HepG2 (cell line): ENCODE results near the gene AHCYL1. TPM values are rescaled to one million over a fixed set of nuclear protein-coding genes. Genes with fewer than 3 reads are reported as not detected.

ENCODE experiments used
- EHMT2 ChIP-seq: fragments of 200-600 bp; sonication (generic); IDR thresholded peaks from 2 replicates; pipeline ENCODE4 v1.7.0; 2017; ENCODE audit warnings: antibody characterized with exemption, low read depth, low read length, borderline replicate concordance
- ESRRA ChIP-seq: sonication (generic); formaldehyde crosslinking; IDR thresholded peaks from 2 replicates; pipeline ENCODE4 v1.5.1; 2020; ENCODE audit warnings: mild to moderate bottlenecking, low read depth, missing genetic modification reagents
- HNRNPH1 ChIP-seq: fragments of 200-400 bp; formaldehyde crosslinking; optimal IDR thresholded peaks from 2 replicates; pipeline ENCODE3; 2017; ENCODE audit warnings: mild to moderate bottlenecking, low read depth, low read length
- HNRNPLL ChIP-seq: fragments of 200-400 bp; formaldehyde crosslinking; IDR thresholded peaks from 2 replicates; pipeline ENCODE4 v1.6.1; 2017; ENCODE audit warnings: mild to moderate bottlenecking, low read depth, low read length; ENCODE audit not compliant: poor library complexity, severe bottlenecking
- SNAI1 ChIP-seq: sonication (generic); formaldehyde crosslinking; IDR thresholded peaks from 2 replicates; pipeline ENCODE4 v1.5.0; 2020; ENCODE audit warnings: mild to moderate bottlenecking, missing genetic modification reagents, borderline replicate concordance
- ZC3H13 ChIP-seq: sonication (generic); formaldehyde crosslinking; IDR thresholded peaks from 2 replicates; pipeline ENCODE4 v1.8.1; 2023; ENCODE audit warnings: mild to moderate bottlenecking, missing genetic modification reagents, moderate library complexity
- ZFP37 ChIP-seq: sonication (generic); formaldehyde crosslinking; IDR thresholded peaks from 2 replicates; pipeline ENCODE4 v1.4.0; 2020; ENCODE audit warnings: missing genetic modification reagents, borderline replicate concordance
- ZNF441 ChIP-seq: sonication (generic); formaldehyde crosslinking; IDR thresholded peaks from 2 replicates; pipeline ENCODE4 v1.7.0; 2021; ENCODE audit warnings: missing genetic modification reagents, borderline replicate concordance
- polyA plus RNA-seq, 8 experiments: library from polyadenylated mRNA; depleted of rRNA in 3 of 8; stranded (reverse) in 7 of 8; unstranded in 1 of 8; fragments of >200 nt; fragmentation: Illumina TruSeq in 4 of 8; extraction: Trizol in 4 of 8; gene quantifications; 2 replicates each; pipeline versions ENCODE4 v1.2.1 to v1.2.3, GENCODE V29; 2011 to 2016; ENCODE audit warnings: low read depth in 4 of 8, missing spikeins in 1 of 8, mixed read lengths in 1 of 8; ENCODE audit not compliant: insufficient read depth in 1 of 8
- total RNA-seq, 5 experiments: library from RNA; depleted of rRNA; stranded (reverse); fragments of >200 nt; fragmentation: Illumina TruSeq; extraction: Trizol; gene quantifications; 2 replicates each; pipeline ENCODE4 v1.2.3, GENCODE V29; 2016; ENCODE audit warnings: low read depth in 1 of 5
- TF ChIP-seq, protein P1 (sequence below), 2 experiments: sonication (generic) in 1 of 2; formaldehyde crosslinking in 1 of 2; IDR thresholded peaks; 2 replicates each; pipeline versions ENCODE4 v1.6.1 to v1.9.0; 2014 to 2022; ENCODE audit warnings: antibody characterized with exemption in 1 of 2, borderline replicate concordance in 1 of 2, inconsistent platforms in 1 of 2, low read depth in 1 of 2, missing genetic modification reagents in 1 of 2
- TF ChIP-seq, protein P2 (sequence below): sonication (generic); formaldehyde crosslinking; IDR thresholded peaks from 2 replicates; pipeline ENCODE4 v1.8.0; 2022; ENCODE audit warnings: mild to moderate bottlenecking, missing genetic modification reagents, moderate library complexity
- TF ChIP-seq, protein P3 (sequence below): sonication (generic); formaldehyde crosslinking; IDR thresholded peaks from 2 replicates; pipeline ENCODE4 v1.5.0; 2020; ENCODE audit warnings: missing genetic modification reagents
- TF ChIP-seq, protein P4 (sequence below): sonication (generic); formaldehyde crosslinking; conservative IDR thresholded peaks from 2 replicates; pipeline ENCODE4 v1.4.0; 2020; ENCODE audit warnings: mild to moderate bottlenecking, missing genetic modification reagents, moderate library complexity
- TF ChIP-seq, protein P5 (sequence below): sonication (generic); formaldehyde crosslinking; IDR thresholded peaks from 2 replicates; pipeline ENCODE4 v1.4.0; 2020; ENCODE audit warnings: missing genetic modification reagents, mild to moderate bottlenecking, borderline replicate concordance
- TF ChIP-seq, protein P6 (sequence below): sonication (generic); formaldehyde crosslinking; IDR thresholded peaks from 2 replicates; pipeline ENCODE4 v1.9.0; 2021; ENCODE audit warnings: missing genetic modification reagents, mild to moderate bottlenecking, borderline replicate concordance

The AHCYL1 gene
- total and polyA plus RNA-seq, 2 of the 13 experiments (the other 11 are each of a cell fraction or from before 2014, with no cell fraction given) = 40.9 to 76.3 TPM

DNA sequence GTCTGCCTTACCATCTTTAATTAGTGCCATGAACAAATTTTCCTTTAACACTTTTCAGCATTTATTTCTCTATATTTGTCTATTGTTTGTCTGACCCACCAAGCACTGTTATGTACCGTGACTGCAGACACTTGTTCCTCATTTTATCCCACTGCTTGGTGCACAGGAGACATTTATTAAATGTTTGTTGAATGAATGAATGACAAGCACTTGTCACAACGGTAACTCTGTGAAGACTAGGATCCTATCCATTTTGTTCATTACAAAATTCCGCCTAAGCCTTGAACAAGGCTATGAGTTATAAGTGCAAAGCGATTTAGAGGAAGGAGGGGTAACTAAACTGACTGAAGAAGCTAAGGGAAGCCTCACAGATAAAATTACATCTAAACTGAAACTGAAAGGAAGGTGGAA lies 49.5 kb downstream of the AHCYL1 start (continued):
- TF ChIP-seq, protein P1, sequence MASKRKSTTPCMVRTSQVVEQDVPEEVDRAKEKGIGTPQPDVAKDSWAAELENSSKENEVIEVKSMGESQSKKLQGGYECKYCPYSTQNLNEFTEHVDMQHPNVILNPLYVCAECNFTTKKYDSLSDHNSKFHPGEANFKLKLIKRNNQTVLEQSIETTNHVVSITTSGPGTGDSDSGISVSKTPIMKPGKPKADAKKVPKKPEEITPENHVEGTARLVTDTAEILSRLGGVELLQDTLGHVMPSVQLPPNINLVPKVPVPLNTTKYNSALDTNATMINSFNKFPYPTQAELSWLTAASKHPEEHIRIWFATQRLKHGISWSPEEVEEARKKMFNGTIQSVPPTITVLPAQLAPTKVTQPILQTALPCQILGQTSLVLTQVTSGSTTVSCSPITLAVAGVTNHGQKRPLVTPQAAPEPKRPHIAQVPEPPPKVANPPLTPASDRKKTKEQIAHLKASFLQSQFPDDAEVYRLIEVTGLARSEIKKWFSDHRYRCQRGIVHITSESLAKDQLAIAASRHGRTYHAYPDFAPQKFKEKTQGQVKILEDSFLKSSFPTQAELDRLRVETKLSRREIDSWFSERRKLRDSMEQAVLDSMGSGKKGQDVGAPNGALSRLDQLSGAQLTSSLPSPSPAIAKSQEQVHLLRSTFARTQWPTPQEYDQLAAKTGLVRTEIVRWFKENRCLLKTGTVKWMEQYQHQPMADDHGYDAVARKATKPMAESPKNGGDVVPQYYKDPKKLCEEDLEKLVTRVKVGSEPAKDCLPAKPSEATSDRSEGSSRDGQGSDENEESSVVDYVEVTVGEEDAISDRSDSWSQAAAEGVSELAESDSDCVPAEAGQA (IDR thresholded peaks at IDR 0.05; ENCODE audit: low read depth) = no peak
- TF ChIP-seq, protein P1 (CRISPR knock-in tag; IDR thresholded peaks at IDR 0.05; ENCODE audit: borderline replicate concordance) = no peak
- TF ChIP-seq, protein P2, sequence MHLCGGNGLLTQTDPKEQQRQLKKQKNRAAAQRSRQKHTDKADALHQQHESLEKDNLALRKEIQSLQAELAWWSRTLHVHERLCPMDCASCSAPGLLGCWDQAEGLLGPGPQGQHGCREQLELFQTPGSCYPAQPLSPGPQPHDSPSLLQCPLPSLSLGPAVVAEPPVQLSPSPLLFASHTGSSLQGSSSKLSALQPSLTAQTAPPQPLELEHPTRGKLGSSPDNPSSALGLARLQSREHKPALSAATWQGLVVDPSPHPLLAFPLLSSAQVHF (CRISPR knock-in tag) = no peak
- TF ChIP-seq EHMT2 (0 out of 2 replicates have a peak, but pooled peaks have one; percentile 68), ESRRA (CRISPR knock-in tag) (no peak), ZFP37 (CRISPR knock-in tag) (no peak), ZC3H13 (CRISPR knock-in tag) (no peak), ZNF441 (CRISPR knock-in tag) (no peak), HNRNPLL (no peak), HNRNPH1 (no peak), SNAI1 (CRISPR knock-in tag) (no peak)
- TF ChIP-seq, protein P3, sequence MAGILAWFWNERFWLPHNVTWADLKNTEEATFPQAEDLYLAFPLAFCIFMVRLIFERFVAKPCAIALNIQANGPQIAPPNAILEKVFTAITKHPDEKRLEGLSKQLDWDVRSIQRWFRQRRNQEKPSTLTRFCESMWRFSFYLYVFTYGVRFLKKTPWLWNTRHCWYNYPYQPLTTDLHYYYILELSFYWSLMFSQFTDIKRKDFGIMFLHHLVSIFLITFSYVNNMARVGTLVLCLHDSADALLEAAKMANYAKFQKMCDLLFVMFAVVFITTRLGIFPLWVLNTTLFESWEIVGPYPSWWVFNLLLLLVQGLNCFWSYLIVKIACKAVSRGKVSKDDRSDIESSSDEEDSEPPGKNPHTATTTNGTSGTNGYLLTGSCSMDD (CRISPR knock-in tag) = no peak
- TF ChIP-seq, protein P4, sequence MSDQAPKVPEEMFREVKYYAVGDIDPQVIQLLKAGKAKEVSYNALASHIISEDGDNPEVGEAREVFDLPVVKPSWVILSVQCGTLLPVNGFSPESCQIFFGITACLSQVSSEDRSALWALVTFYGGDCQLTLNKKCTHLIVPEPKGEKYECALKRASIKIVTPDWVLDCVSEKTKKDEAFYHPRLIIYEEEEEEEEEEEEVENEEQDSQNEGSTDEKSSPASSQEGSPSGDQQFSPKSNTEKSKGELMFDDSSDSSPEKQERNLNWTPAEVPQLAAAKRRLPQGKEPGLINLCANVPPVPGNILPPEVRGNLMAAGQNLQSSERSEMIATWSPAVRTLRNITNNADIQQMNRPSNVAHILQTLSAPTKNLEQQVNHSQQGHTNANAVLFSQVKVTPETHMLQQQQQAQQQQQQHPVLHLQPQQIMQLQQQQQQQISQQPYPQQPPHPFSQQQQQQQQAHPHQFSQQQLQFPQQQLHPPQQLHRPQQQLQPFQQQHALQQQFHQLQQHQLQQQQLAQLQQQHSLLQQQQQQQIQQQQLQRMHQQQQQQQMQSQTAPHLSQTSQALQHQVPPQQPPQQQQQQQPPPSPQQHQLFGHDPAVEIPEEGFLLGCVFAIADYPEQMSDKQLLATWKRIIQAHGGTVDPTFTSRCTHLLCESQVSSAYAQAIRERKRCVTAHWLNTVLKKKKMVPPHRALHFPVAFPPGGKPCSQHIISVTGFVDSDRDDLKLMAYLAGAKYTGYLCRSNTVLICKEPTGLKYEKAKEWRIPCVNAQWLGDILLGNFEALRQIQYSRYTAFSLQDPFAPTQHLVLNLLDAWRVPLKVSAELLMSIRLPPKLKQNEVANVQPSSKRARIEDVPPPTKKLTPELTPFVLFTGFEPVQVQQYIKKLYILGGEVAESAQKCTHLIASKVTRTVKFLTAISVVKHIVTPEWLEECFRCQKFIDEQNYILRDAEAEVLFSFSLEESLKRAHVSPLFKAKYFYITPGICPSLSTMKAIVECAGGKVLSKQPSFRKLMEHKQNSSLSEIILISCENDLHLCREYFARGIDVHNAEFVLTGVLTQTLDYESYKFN (CRISPR knock-in tag) = no peak; the same call in 1 of the 2 replicates
- TF ChIP-seq, protein P5, sequence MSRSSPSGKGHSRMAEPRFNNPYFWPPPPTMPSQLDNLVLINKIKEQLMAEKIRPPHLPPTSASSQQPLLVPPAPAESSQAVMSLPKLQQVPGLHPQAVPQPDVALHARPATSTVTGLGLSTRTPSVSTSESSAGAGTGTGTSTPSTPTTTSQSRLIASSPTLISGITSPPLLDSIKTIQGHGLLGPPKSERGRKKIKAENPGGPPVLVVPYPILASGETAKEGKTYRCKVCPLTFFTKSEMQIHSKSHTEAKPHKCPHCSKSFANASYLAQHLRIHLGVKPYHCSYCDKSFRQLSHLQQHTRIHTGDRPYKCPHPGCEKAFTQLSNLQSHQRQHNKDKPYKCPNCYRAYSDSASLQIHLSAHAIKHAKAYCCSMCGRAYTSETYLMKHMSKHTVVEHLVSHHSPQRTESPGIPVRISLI (CRISPR knock-in tag) = no peak
- TF ChIP-seq, protein P6, sequence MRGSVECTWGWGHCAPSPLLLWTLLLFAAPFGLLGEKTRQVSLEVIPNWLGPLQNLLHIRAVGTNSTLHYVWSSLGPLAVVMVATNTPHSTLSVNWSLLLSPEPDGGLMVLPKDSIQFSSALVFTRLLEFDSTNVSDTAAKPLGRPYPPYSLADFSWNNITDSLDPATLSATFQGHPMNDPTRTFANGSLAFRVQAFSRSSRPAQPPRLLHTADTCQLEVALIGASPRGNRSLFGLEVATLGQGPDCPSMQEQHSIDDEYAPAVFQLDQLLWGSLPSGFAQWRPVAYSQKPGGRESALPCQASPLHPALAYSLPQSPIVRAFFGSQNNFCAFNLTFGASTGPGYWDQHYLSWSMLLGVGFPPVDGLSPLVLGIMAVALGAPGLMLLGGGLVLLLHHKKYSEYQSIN (CRISPR knock-in tag) = no peak
